Smooth muscle cell (in vitro differentiated cells): Measurements from ENCODE around the gene CFAP77. TPM values are rescaled to one million over a fixed set of nuclear protein-coding genes. Genes with fewer than 3 reads are reported as not detected.

Experiments used
- DNase-seq: peaks from one replicate; lab custom pipeline; 2025; ENCODE audit not compliant: unreplicated experiment; lab: John Stamatoyannopoulos, UW
- H2AFZ ChIP-seq: fragments of 200-600 bp; sonication (generic); 2 replicates; pipeline ENCODE4 v1.6.0; 2016; ENCODE audit warnings: antibody characterized with exemption, low read depth, mild to moderate bottlenecking
- H3F3A ChIP-seq: fragments of 200-600 bp; sonication (generic); 2 replicates; pipeline ENCODE4 v1.6.0; 2017; ENCODE audit warnings: antibody characterized with exemption, low read depth
- H3K27ac ChIP-seq: fragments of 200-600 bp; sonication (generic); 2 replicates; pipeline ENCODE4 v1.5.1; 2016; ENCODE audit warnings: low read depth, mild to moderate bottlenecking
- H3K27me3 ChIP-seq: fragments of 200-600 bp; sonication (generic); 2 replicates; pipeline ENCODE4 v1.6.1; 2016; ENCODE audit warnings: low read depth, mild to moderate bottlenecking
- H3K36me3 ChIP-seq: fragments of 200-600 bp; sonication (generic); 2 replicates; pipeline ENCODE4 v1.5.1; 2016; ENCODE audit warnings: low read depth
- H3K4me1 ChIP-seq: fragments of 200-600 bp; sonication (generic); 2 replicates; pipeline ENCODE4 v1.5.1; 2016; ENCODE audit warnings: low read depth
- H3K4me2 ChIP-seq: fragments of 200-600 bp; sonication (generic); 2 replicates; pipeline ENCODE4 v1.6.0; 2016; ENCODE audit warnings: mild to moderate bottlenecking
- H3K4me3 ChIP-seq: fragments of 200-600 bp; sonication (generic); 2 replicates; pipeline ENCODE4 v1.5.1; 2016; ENCODE audit warnings: mild to moderate bottlenecking
- H3K79me2 ChIP-seq: fragments of 200-600 bp; sonication (generic); 2 replicates; pipeline ENCODE4 v1.6.0; 2016; ENCODE audit warnings: low read depth, mild to moderate bottlenecking
- H3K9ac ChIP-seq: fragments of 200-600 bp; sonication (generic); 2 replicates; pipeline ENCODE4 v1.6.0; 2016; ENCODE audit warnings: low read depth
- H3K9me3 ChIP-seq: fragments of 200-600 bp; sonication (generic); replicated peaks from 2 replicates; pipeline ENCODE4 v1.5.1; 2016; ENCODE audit warnings: low read depth
- H4K20me1 ChIP-seq: fragments of 200-600 bp; sonication (generic); 2 replicates; pipeline ENCODE4 v1.6.0; 2016; ENCODE audit warnings: low read depth
- CTCF ChIP-seq: fragments of 200-600 bp; sonication (generic); IDR thresholded peaks from 2 replicates; pipeline ENCODE4 v1.5.1; 2017; ENCODE audit warnings: borderline replicate concordance, mild to moderate bottlenecking, antibody characterized with exemption; ENCODE audit not compliant: insufficient read depth, poor library complexity, severe bottlenecking
- WGBS: methylation state at CpG from one replicate; pipeline ENCODE4 v1.1.7; 2016; ENCODE audit warnings: low lambda C conversion rate; 5-methylcytosine and 5-hydroxymethylcytosine counted together
- polyA plus RNA-seq: library from polyadenylated mRNA; unstranded; fragments of >200 nt; fragmentation: Nextera tagmentation; extraction: Ambion mirVana; gene quantifications from 2 replicates; pipeline ENCODE4 v1.2.1, GENCODE V29; 2016
- total RNA-seq: library from RNA; depleted of rRNA; stranded (reverse); fragments of >200 nt; gene quantifications from 2 replicates; pipeline ENCODE4 v1.2.3, GENCODE V29; 2014

CFAP77 gene
- total and polyA plus RNA-seq, 2 experiments from 2014 or later = 0.31 TPM; not detected in 1

- peaks cover 24% of the 10 kb centered on the region for H3K4me1 ChIP-seq
- H2AFZ ChIP-seq = no peak overlapping the region
- no peak for TF ChIP-seq CTCF
- DNase-seq = no peak
- no peaks in the 10 kb centered on the region for H3K27me3 ChIP-seq
- 92% methylated on average over 9 of the region's 9 CpGs for WGBS
- H4K20me1 ChIP-seq = no peaks in the 10 kb centered on the region
- no peaks in the 10 kb centered on the region for H3K9me3 ChIP-seq
- H3K79me2 ChIP-seq = no peaks in the 10 kb centered on the region
- H3K4me2 ChIP-seq = no peak overlapping the region
- no peaks in the 10 kb centered on the region for H3F3A ChIP-seq
- no peak overlapping the region for H3K9ac ChIP-seq
- no peak overlapping the region for H3K4me3 ChIP-seq
- H3K27ac ChIP-seq = no peak overlapping the region
- no peaks in the 10 kb centered on the region for H3K36me3 ChIP-seq
These were observed 135.6 kb downstream of the CFAP77 start for GRCh38 chr9:132545578-132545977.

GRCh38 chr9:132546148-132547051 is 136.4 kb downstream of the CFAP77 start:
- no peaks in the 10 kb centered on the region for H3K27me3 ChIP-seq
- no peaks in the 10 kb centered on the region for H3K36me3 ChIP-seq
- H3K79me2 ChIP-seq = no peaks in the 10 kb centered on the region
- 6% methylated on average over 27 of the region's 27 CpGs for WGBS
- no peaks in the 10 kb centered on the region for H3F3A ChIP-seq
- TF ChIP-seq CTCF = peak; percentile 55
- H3K9me3 ChIP-seq = no peaks in the 10 kb centered on the region
- H3K4me2 ChIP-seq = peak overlapping the region; percentile 83
- H3K4me1 ChIP-seq = peaks cover 24% of the 10 kb centered on the region
- no peak overlapping the region for H3K27ac ChIP-seq
- H2AFZ ChIP-seq = peak overlapping the region; percentile 90
- peak overlapping the region; percentile 51 for H3K9ac ChIP-seq
- H3K4me3 ChIP-seq = peak overlapping the region; percentile 41
- H4K20me1 ChIP-seq = no peaks in the 10 kb centered on the region
- DNase-seq = no peak

GRCh38 chr9:132547052-132547431 is 137.0 kb downstream of the CFAP77 start:
- no peak overlapping the region for H3K9ac ChIP-seq
- H3K36me3 ChIP-seq = no peaks in the 10 kb centered on the region
- WGBS = 86% methylated on average over 7 of the region's 7 CpGs
- no peak overlapping the region for H2AFZ ChIP-seq
- H3K27ac ChIP-seq = no peak overlapping the region
- H3K27me3 ChIP-seq = no peaks in the 10 kb centered on the region
- no peak for TF ChIP-seq CTCF
- H3K4me2 ChIP-seq = no peak overlapping the region
- H3K4me3 ChIP-seq = no peak overlapping the region
- peaks cover 20% of the 10 kb centered on the region for H3K4me1 ChIP-seq
- H3K79me2 ChIP-seq = no peaks in the 10 kb centered on the region
- DNase-seq = no peak
- no peaks in the 10 kb centered on the region for H4K20me1 ChIP-seq
- H3K9me3 ChIP-seq = no peaks in the 10 kb centered on the region
- H3F3A ChIP-seq = no peaks in the 10 kb centered on the region
